Thyroid gland (tissue), 4 donors: Measurements from ENCODE around the gene ALLC. TPM values are rescaled to one million over a fixed set of nuclear protein-coding genes. Genes with fewer than 3 reads are reported as not detected.
"Not testable (repeated sequence)": the region's sequence is repeated elsewhere in the genome, so short reads cannot be mapped to it uniquely, and the experiment has no call there.

Experiments used
- DNase-seq, 2 donors: peaks; one replicate each; pipeline ENCODE4 v3.0.0-alpha.2; 2019
- H3K27ac ChIP-seq, 3 donors: fragments of 200-600 bp; sonication (generic); 1 replicate in 2 of 3; 2 replicates in 1 of 3; pipeline ENCODE4 v1.5.1; 2016 to 2019; ENCODE audit warnings: mild to moderate bottlenecking in 1 of 3, moderate library complexity in 1 of 3
- H3K27me3 ChIP-seq: fragments of 200-600 bp; sonication (generic); one replicate; pipeline ENCODE4 v1.5.1; 2019
- H3K36me3 ChIP-seq, 2 donors: fragments of 200-600 bp; sonication (generic); one replicate each; pipeline ENCODE4 v1.5.1; 2016 to 2019
- H3K4me1 ChIP-seq, 2 donors: fragments of 200-600 bp; sonication (generic); one replicate each; pipeline ENCODE4 v1.5.1; 2017 to 2019
- H3K4me3 ChIP-seq, 3 donors: fragments of 200-600 bp; sonication (generic); replicated peaks in 1 of 3; 1 replicate in 2 of 3; 2 replicates in 1 of 3; pipeline ENCODE4 v1.5.1; 2016; ENCODE audit warnings: mild to moderate bottlenecking in 1 of 3
- H3K9me3 ChIP-seq: fragments of 200-600 bp; sonication (generic); one replicate; pipeline ENCODE4 v1.5.1; 2017
- POLR2A ChIP-seq, 2 donors: fragments of 450-650 bp; IDR thresholded peaks; one replicate each; pipeline ENCODE4 v1.6.1; 2017; ENCODE audit warnings: antibody characterized with exemption in 2 of 2, mild to moderate bottlenecking in 2 of 2, moderate library complexity in 1 of 2
- WGBS, 2 donors: methylation state at CpG; one replicate each; pipeline ENCODE4 v1.1.5; 2017; 5-methylcytosine and 5-hydroxymethylcytosine counted together
- intact Hi-C: fragments of 100-400 bp; cut with DNase I; formaldehyde crosslinking; loops from one replicate; pipeline ENCODE4 v1.15.1; 2023
- total RNA-seq, 4 donors: library from RNA; depleted of rRNA; stranded (reverse); fragments of >200 nt; gene quantifications; one replicate each; pipeline ENCODE4 v1.2.3, GENCODE V29; 2016
- TF ChIP-seq, protein P1 (sequence below), 6 experiments: fragments of 200-600 bp in 3 of 6; fragments of 450-650 bp in 3 of 6; sonication (generic) in 3 of 6; IDR thresholded peaks; one replicate each; pipeline ENCODE4 v1.5.1; 2016 to 2019; ENCODE audit warnings: antibody characterized with exemption in 6 of 6, mild to moderate bottlenecking in 2 of 6, inconsistent platforms in 1 of 6, moderate library complexity in 1 of 6

Gene ALLC
- total RNA-seq, 4 donors from 2014 or later, result not detected

DNA sequence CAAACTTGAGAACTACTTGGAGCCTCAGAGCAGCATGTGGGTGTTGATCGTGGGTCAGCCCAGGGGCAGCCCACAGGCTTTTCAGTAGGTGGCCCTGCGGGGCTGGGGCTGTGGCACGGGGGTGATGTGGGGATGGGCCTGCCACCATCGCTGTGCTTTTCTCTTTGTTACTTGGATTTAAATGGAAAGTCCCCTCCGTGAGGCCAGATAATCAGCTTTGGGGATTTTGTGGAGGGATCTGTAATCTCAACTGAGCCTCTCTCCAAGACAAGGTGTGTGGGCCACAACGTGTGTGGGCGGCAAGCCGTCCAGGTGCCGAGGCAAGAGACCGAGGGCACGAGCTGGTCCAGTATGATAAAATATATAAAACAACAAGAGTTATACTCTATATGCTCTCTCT, 46.4 kb upstream of the ALLC start:
- Histone ChIP-seq H3K27ac (no peak overlapping the region), H3K4me3 (no peak overlapping the region), H3K27me3 (no peaks in the 10 kb centered on the region), H3K36me3 (no peaks in the 10 kb centered on the region), H3K9me3 (no peaks in the 10 kb centered on the region), H3K4me1 (no peaks in the 10 kb centered on the region)
- intact Hi-C loops, result no loop called here
- WGBS, 2 donors, result 78 to 79% methylated on average over 10 to 11 of the region's 11 CpGs
- no peak for DNase-seq
- no peak for TF ChIP-seq POLR2A (IDR thresholded peaks at IDR 0.05)
- TF ChIP-seq, protein P1, sequence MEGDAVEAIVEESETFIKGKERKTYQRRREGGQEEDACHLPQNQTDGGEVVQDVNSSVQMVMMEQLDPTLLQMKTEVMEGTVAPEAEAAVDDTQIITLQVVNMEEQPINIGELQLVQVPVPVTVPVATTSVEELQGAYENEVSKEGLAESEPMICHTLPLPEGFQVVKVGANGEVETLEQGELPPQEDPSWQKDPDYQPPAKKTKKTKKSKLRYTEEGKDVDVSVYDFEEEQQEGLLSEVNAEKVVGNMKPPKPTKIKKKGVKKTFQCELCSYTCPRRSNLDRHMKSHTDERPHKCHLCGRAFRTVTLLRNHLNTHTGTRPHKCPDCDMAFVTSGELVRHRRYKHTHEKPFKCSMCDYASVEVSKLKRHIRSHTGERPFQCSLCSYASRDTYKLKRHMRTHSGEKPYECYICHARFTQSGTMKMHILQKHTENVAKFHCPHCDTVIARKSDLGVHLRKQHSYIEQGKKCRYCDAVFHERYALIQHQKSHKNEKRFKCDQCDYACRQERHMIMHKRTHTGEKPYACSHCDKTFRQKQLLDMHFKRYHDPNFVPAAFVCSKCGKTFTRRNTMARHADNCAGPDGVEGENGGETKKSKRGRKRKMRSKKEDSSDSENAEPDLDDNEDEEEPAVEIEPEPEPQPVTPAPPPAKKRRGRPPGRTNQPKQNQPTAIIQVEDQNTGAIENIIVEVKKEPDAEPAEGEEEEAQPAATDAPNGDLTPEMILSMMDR (IDR thresholded peaks at IDR 0.05), result no peak

DNA sequence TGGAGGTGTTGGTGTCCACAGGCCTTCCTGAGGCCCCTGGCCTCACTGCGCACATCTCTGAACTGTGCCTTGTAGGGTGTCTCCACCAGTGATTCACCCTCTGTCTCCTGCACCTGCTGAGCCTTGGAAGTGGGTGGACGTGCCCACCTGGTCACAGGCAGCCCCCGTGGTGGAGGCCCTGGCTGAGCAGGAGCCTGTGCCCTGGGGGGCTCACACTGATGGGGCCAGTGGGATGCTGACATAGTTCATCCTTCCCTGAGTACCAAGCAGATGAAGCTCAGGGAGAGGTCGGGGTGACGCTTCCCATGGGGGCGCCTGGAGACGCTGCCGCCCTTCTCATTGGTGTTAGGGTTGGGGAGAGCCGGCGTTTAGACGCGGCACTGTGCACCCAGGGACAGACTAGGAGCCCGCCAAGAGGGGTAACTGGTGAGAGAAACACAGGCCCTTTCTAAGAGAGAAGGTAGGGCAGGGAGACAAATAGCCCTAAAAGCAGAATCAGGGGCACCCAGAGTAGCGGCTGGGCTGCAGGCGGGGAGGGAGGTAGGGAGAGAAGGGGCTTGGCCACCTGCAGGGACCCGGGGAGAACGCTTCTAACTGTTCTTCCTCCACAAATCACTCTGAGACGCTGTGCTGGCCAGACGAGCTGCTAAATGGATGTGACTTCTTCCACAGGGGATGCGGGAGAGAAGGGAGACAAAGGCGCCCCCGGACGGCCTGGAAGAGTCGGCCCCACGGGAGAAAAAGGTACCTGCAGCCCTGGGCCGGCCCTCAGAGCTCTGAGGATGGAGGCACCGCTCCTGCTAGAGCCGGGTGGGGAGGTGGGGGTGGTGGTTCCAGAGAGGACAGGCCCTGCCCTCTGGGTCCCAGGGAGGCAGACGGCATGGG, 45.1 kb upstream of the ALLC start:
- Histone ChIP-seq H3K27me3 (no peaks in the 10 kb centered on the region), H3K9me3 (no peaks in the 10 kb centered on the region), H3K4me3 (no peak overlapping the region), H3K4me1 (no peaks in the 10 kb centered on the region), H3K27ac (no peak overlapping the region), H3K36me3 (no peaks in the 10 kb centered on the region)
- 81 to 88% methylated on average over 26 to 28 of the region's 29 CpGs for WGBS, 2 donors
- TF ChIP-seq, protein P1 (IDR thresholded peaks at IDR 0.05), result no peak
- no peak for TF ChIP-seq POLR2A (IDR thresholded peaks at IDR 0.05)
- intact Hi-C loops, result no loop called here
- no peak for DNase-seq

DNA sequence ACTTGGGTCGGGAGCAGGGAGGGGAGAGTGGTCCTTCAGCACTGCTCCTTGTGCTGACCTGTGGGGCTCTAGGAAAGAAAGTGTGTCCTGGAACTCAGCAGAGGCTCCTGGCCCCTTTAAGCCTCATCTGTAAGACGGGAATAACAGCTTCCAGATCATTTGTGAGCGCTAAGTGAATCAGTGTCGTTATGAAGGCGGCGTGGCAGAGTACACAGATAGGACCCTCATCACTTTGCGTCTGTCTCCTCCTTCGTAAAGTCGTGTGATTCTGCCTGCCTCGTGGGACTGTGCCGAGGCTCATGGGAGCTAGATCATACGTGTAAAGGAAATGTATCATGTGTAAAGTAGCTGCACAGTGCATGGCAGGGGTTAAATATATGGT, 44.5 kb upstream of the ALLC start:
- TF ChIP-seq, protein P1 (IDR thresholded peaks at IDR 0.05), result no peak
- TF ChIP-seq POLR2A (IDR thresholded peaks at IDR 0.05), result no peak
- no peak for DNase-seq
- Histone ChIP-seq H3K27me3 (no peaks in the 10 kb centered on the region), H3K4me1 (no peaks in the 10 kb centered on the region), H3K27ac (no peak overlapping the region), H3K36me3 (no peaks in the 10 kb centered on the region), H3K9me3 (no peaks in the 10 kb centered on the region), H3K4me3 (no peak overlapping the region)
- intact Hi-C loops, result no loop called here
- 87 to 91% methylated on average over 12 of the region's 12 CpGs for WGBS, 2 donors

DNA sequence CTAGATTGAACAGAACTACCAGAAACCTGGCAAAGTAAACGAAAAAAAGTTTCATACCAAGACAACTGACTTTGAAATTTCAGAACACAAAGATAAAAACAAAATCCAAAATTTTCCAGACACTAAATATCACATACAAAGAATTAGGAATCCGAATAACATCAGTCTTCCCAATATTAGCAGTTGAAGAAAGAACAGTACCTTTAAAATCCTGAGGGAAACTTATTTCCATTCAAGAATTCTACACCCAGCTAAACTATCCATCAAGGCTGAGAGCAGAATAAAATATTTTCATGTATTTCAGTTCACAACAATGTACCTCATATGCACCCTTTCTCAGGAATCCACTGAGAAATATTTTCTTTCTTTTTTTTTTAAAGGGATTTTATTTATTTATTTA, 43.3 kb upstream of the ALLC start:
- H3K4me3 ChIP-seq, H3K9me3 ChIP-seq, H3K27me3 ChIP-seq, H3K36me3 ChIP-seq, intact Hi-C loops, H3K27ac ChIP-seq, H3K4me1 ChIP-seq, DNase-seq: not testable (repeated sequence)
- WGBS, 2 donors, result 76% methylated on average over 2 of the region's 2 CpGs

DNA sequence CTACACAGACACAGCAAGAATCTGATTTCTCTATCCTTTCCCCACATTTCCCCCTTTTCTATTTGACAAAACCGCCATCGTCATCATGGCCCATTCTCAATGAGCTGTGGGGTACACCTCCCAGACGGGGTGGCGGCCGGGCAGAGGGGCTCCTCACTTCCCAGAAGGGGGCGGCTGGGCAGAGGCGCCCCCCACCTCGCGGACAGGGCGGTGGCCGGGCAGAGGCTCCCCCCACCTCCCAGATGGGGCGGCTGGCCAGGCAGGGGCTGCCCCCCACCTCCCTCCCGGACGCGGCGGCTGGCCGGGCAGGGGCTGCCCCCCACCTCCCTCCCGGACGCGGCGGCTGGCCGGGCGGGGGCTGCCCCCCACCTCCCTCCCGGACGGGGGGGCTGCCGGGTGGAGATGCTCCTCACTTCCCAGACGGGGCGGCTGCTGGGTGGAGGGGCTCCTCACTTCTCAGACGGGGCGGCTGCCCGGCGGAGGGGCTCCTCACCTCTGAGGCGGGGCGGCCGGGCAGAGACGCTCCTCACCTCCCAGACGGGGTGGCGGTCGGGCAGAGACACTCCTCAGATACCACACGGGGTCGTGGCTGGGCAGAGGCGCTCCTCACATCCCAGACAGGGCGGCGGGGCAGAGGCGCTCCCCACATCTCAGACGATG, 42.3 kb upstream of the ALLC start:
- DNase-seq, H3K4me1 ChIP-seq, intact Hi-C loops, H3K9me3 ChIP-seq, H3K27me3 ChIP-seq, H3K4me3 ChIP-seq, H3K36me3 ChIP-seq, H3K27ac ChIP-seq: not testable (repeated sequence)
- WGBS, 2 donors, result 97 to 100% methylated on average over 12 to 16 of the region's 46 CpGs

DNA sequence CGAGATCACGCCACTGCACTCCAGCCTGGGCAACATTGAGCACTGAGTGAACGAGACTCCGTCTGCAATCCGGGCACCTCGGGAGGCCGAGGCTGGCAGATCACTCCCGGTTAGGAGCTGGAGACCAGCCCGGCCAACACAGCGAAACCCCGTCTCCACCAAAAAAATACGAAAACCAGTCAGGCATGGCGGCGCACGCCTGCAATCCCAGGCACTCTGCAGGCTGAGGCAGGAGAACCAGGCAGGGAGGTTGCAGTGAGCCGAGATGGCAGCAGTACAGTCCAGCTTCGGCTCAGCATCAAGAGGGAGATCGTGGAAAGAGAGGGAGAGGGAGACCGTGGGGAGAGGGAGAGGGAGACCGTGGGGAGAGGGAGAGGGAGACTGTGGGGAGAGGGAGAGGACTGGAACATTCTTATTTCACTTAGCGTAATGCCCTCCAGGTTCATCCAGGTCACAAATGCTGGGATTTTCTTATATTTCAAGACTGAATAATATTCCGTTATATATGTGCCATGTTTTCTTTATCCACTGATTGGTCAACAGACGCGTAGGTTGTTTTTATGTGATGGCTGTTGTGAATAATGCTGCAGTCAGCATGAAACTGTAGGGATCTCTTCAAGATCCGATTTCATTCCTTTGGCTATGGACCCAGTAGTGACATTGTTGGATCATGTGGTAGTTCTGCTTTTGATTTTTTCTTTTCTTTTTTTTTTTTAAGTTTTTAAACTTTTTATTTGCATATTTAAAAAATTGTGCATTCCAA, 41.4 kb upstream of the ALLC start:
- H3K36me3 ChIP-seq, H3K4me3 ChIP-seq, H3K9me3 ChIP-seq, H3K27me3 ChIP-seq, H3K4me1 ChIP-seq, DNase-seq, H3K27ac ChIP-seq, intact Hi-C loops: not testable (repeated sequence)
- 95 to 98% methylated on average over 14 to 23 of the region's 25 CpGs for WGBS, 2 donors
